Naive thymus-derived CD4-positive, alpha-beta T cell (primary cell): Measurements from ENCODE around the gene MBL2. TPM values are rescaled to one million over a fixed set of nuclear protein-coding genes. Genes with fewer than 3 reads are reported as not detected.
A peak's percentile ranks its signal among the peaks of the same experiment; 100 is the strongest.

Experiments used
- ATAC-seq: fragments of 150-1000 bp; cut with Tn5 transposase; 2 replicates; pipeline ENCODE4 v1.10.0; 2021; ENCODE audit warnings: mild to moderate bottlenecking, moderate library complexity
- CTCF ChIA-PET: fragments of 350-600 bp; sonication (Branson Sonifier 250); formaldehyde crosslinking; loops from one replicate; lab custom pipeline; 2021; ENCODE audit warnings: antibody characterized with exemption; lab: Charles Lee
- POLR2A ChIA-PET: fragments of 350-600 bp; sonication (Branson Sonifier 250); formaldehyde crosslinking; loops from one replicate; lab custom pipeline; 2021; ENCODE audit warnings: antibody characterized with exemption, inconsistent platforms; lab: Charles Lee
- DNase-seq, 9 donors: peaks; one replicate each; pipeline versions ENCODE4 v3.0.0 to v3.0.0-alpha.2; 2020 to 2022; ENCODE audit warnings: mixed read lengths in 1 of 9
- H3K27ac ChIP-seq: one replicate; pipeline ENCODE4 v1.7.0; 2013; ENCODE audit warnings: mild to moderate bottlenecking, low read depth, low read length, moderate library complexity
- H3K27me3 ChIP-seq, 2 donors: one replicate each; pipeline ENCODE4 v1.7.0; 2013; ENCODE audit warnings: low read length in 2 of 2, mild to moderate bottlenecking in 2 of 2, moderate library complexity in 2 of 2; ENCODE audit not compliant: control insufficient read depth in 2 of 2, insufficient read depth in 2 of 2
- H3K36me3 ChIP-seq, 3 experiments: 1 replicate in 2 of 3; 2 replicates in 1 of 3; pipeline ENCODE4 v1.7.0; 2013; ENCODE audit warnings: low read length in 3 of 3, mild to moderate bottlenecking in 3 of 3, moderate library complexity in 1 of 3; ENCODE audit not compliant: insufficient read depth in 3 of 3, control insufficient read depth in 2 of 3
- H3K4me1 ChIP-seq, 2 donors: one replicate each; pipeline ENCODE4 v1.7.0; 2013; ENCODE audit warnings: low read length in 2 of 2, mild to moderate bottlenecking in 2 of 2, moderate library complexity in 1 of 2; ENCODE audit not compliant: control insufficient read depth in 2 of 2, insufficient read depth in 2 of 2
- H3K4me3 ChIP-seq: 2 replicates; pipeline ENCODE4 v1.7.0; 2013; ENCODE audit warnings: mild to moderate bottlenecking, low read length
- H3K9me3 ChIP-seq, 3 experiments: 1 replicate in 2 of 3; 2 replicates in 1 of 3; pipeline ENCODE4 v1.7.0; 2013; ENCODE audit warnings: low read length in 3 of 3; ENCODE audit not compliant: control insufficient read depth in 2 of 3
- H3K27ac Mint-ChIP-seq, 9 donors: one replicate each; pipeline ENCODE4 v1.8.0; 2020 to 2022; ENCODE audit warnings: mixed read lengths in 9 of 9, mild to moderate bottlenecking in 8 of 9, moderate library complexity in 5 of 9, inconsistent platforms in 2 of 9
- H3K27me3 Mint-ChIP-seq, 5 donors: one replicate each; pipeline ENCODE4 v1.8.0; 2021 to 2022; ENCODE audit warnings: mixed read lengths in 5 of 5, mild to moderate bottlenecking in 1 of 5
- H3K36me3 Mint-ChIP-seq, 5 donors: one replicate each; pipeline ENCODE4 v1.8.0; 2020 to 2022; ENCODE audit warnings: mixed read lengths in 5 of 5, mild to moderate bottlenecking in 3 of 5, inconsistent platforms in 1 of 5
- H3K4me1 Mint-ChIP-seq, 7 donors: one replicate each; pipeline ENCODE4 v1.8.0; 2020 to 2022; ENCODE audit warnings: mixed read lengths in 7 of 7, mild to moderate bottlenecking in 3 of 7, inconsistent platforms in 1 of 7
- H3K4me3 Mint-ChIP-seq, 10 donors: one replicate each; pipeline ENCODE4 v1.8.0; 2020 to 2022; ENCODE audit warnings: mild to moderate bottlenecking in 10 of 10, mixed read lengths in 10 of 10, moderate library complexity in 6 of 10, inconsistent platforms in 2 of 10
- H3K9me3 Mint-ChIP-seq, 11 donors: one replicate each; pipeline ENCODE4 v1.8.0; 2020 to 2022; ENCODE audit warnings: mixed read lengths in 11 of 11, mild to moderate bottlenecking in 4 of 11, inconsistent platforms in 1 of 11, moderate library complexity in 1 of 11
- intact Hi-C, 2 donors: fragments of 100-400 bp; cut with micrococcal nuclease; formaldehyde crosslinking; loops; one replicate each; pipeline ENCODE4 v1.15.1; 2023
- polyA plus RNA-seq, 2 donors: library from polyadenylated mRNA; unstranded; fragments of 300-500 nt; fragmentation: Illumina TruSeq; gene quantifications; one replicate each; pipeline ENCODE4 v1.2.3, GENCODE V29; 2021
- total RNA-seq, 6 experiments: library from RNA in 5 of 6; stranded (reverse) in 5 of 6; gene quantifications; 1 replicate in 5 of 6; 2 replicates in 1 of 6; pipeline ENCODE4 v1.2.3 and lab custom pipeline; 2021 to 2026

The MBL2 gene
- total and polyA plus RNA-seq, 7 experiments from 2014 or later = not detected

GRCh38 chr10:52780391-52781155, 8.0 kb upstream of the MBL2 start:
- Histone ChIP-seq H3K4me1 (no peaks in the 10 kb centered on the region), H3K36me3 (no peaks in the 10 kb centered on the region), H3K9me3 (no peaks in the 10 kb centered on the region), H3K27ac (no peak overlapping the region), H3K27me3 (no peaks in the 10 kb centered on the region), H3K4me3 (no peak overlapping the region)
- ATAC-seq (no peak), DNase-seq (no peak)
- H3K27me3 Mint-ChIP-seq = peaks cover 0 to 4% (median 0%) of the 10 kb centered on the region in 5 donors
- no peaks in the 10 kb centered on the region for H3K4me1 Mint-ChIP-seq
- CTCF ChIA-PET = interaction anchor here (0.6 kb wide), 1 partner anchor 135 kb away, joined by 3 read pairs; no protein-coding TSS in a partner anchor
- intact Hi-C loops = loop anchor here in 1 of 2 donors (1.0 kb wide), 2 partner anchors 39 to 136 kb away; no protein-coding TSS in a partner anchor
- POLR2A ChIA-PET = no interaction called here
- peaks cover 0 to 17% (median 0%) of the 10 kb centered on the region in 11 donors for H3K9me3 Mint-ChIP-seq
- H3K27ac Mint-ChIP-seq = no peak overlapping the region
- H3K36me3 Mint-ChIP-seq = no peaks in the 10 kb centered on the region
- H3K4me3 Mint-ChIP-seq = no peak overlapping the region

GRCh38 chr10:52779541-52780390, 7.2 kb upstream of the MBL2 start:
- H3K4me1 ChIP-seq = no peaks in the 10 kb centered on the region
- no peak overlapping the region for H3K27ac ChIP-seq
- no peaks in the 10 kb centered on the region for H3K27me3 ChIP-seq
- H3K4me3 ChIP-seq = no peak overlapping the region
- ChIA-PET POLR2A (no interaction called here), CTCF (interaction anchor here (0.6 kb wide), 1 partner anchor 134 kb away, joined by 3 read pairs; no protein-coding TSS in a partner anchor)
- H3K9me3 ChIP-seq = no peaks in the 10 kb centered on the region
- H3K36me3 Mint-ChIP-seq = no peaks in the 10 kb centered on the region
- intact Hi-C loops = loop anchor here in 1 of 2 donors (1.0 kb wide), 2 partner anchors 38 to 135 kb away; no protein-coding TSS in a partner anchor
- no peak overlapping the region for H3K4me3 Mint-ChIP-seq
- peak in 3 of 9 donors; percentile 2 to 49 (median 11) for DNase-seq
- no peaks in the 10 kb centered on the region for H3K4me1 Mint-ChIP-seq
- no peak overlapping the region for H3K27ac Mint-ChIP-seq
- no peaks in the 10 kb centered on the region for H3K36me3 ChIP-seq
- peak; percentile 63 for ATAC-seq
- peaks cover 0 to 17% (median 0%) of the 10 kb centered on the region in 11 donors for H3K9me3 Mint-ChIP-seq
- peaks cover 0 to 4% (median 0%) of the 10 kb centered on the region in 5 donors for H3K27me3 Mint-ChIP-seq

- Histone ChIP-seq H3K27ac (no peak overlapping the region), H3K4me3 (no peak overlapping the region), H3K36me3 (no peaks in the 10 kb centered on the region), H3K27me3 (no peaks in the 10 kb centered on the region), H3K9me3 (no peaks in the 10 kb centered on the region), H3K4me1 (no peaks in the 10 kb centered on the region)
- Mint-ChIP-seq H3K9me3 (peaks cover 0 to 18% (median 0%) of the 10 kb centered on the region in 11 donors), H3K27me3 (peaks cover 0 to 4% (median 0%) of the 10 kb centered on the region in 5 donors), H3K36me3 (no peaks in the 10 kb centered on the region), H3K4me3 (no peak overlapping the region), H3K27ac (no peak overlapping the region), H3K4me1 (no peaks in the 10 kb centered on the region)
- ChIA-PET POLR2A (no interaction called here), CTCF (no interaction called here)
- intact Hi-C loops = no loop called here
- no peak for ATAC-seq
- DNase-seq = no peak
Measured at GRCh38 chr10:52778511-52779392, 6.2 kb upstream of the MBL2 start.

DNA sequence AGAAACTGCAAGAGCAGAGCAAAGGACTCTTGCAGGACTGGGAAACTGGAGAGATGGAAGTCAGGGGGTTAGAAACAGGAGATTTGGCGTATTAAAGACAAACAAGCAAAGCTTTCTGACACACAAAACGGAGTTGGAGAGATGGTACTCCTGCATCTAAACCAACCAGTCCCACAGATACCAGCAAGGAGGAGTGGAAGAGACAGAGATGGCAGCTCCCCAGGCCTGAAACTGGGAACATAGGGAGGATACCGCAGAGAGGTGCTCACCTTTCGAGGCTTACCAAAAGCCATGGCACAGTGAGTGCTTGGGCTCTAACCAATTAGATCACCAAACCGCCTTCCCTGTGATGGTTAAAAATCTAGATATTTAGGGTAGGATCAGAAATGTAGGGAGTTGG, 4.8 kb upstream of the MBL2 start:
- DNase-seq = no peak
- no peak for ATAC-seq
- intact Hi-C loops = no loop called here
- no peak overlapping the region for H3K27ac ChIP-seq
- Mint-ChIP-seq H3K27ac (no peak overlapping the region), H3K9me3 (peaks cover 0 to 10% (median 0%) of the 10 kb centered on the region in 11 donors), H3K4me1 (no peaks in the 10 kb centered on the region), H3K4me3 (no peak overlapping the region), H3K36me3 (no peaks in the 10 kb centered on the region), H3K27me3 (peaks cover 0 to 4% (median 0%) of the 10 kb centered on the region in 5 donors)
- H3K4me3 ChIP-seq = no peak overlapping the region
- H3K9me3 ChIP-seq = no peaks in the 10 kb centered on the region
- no peaks in the 10 kb centered on the region for H3K4me1 ChIP-seq
- no peaks in the 10 kb centered on the region for H3K36me3 ChIP-seq
- ChIA-PET POLR2A (no interaction called here), CTCF (no interaction called here)
- no peaks in the 10 kb centered on the region for H3K27me3 ChIP-seq

DNA sequence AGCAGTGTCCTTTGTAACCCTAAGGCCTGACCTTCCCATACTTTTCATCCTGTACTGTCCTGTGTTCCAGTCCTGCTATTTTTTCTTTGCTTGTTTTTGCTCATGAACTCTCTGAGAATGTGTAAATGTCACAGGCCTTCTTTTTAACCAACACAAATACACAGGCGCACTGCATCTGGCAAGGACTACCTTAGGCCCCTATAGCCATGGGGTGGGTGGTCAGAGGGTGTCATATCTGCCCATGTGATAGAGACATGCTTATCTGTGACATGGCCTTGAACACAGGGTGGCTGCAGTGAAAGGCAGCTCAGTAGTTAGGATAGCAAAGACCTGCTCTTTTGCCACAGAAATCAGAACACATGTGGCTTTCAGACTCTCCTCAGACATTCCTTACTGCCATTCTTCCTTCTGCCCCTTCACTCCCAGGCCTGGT, 3.9 kb upstream of the MBL2 start:
- POLR2A ChIA-PET = no interaction called here
- Mint-ChIP-seq H3K27me3 (peaks cover 0 to 4% (median 0%) of the 10 kb centered on the region in 5 donors), H3K4me1 (no peaks in the 10 kb centered on the region), H3K36me3 (no peaks in the 10 kb centered on the region), H3K4me3 (no peak overlapping the region), H3K9me3 (peaks cover 0 to 10% (median 0%) of the 10 kb centered on the region in 11 donors), H3K27ac (no peak overlapping the region)
- Histone ChIP-seq H3K4me1 (no peaks in the 10 kb centered on the region), H3K27me3 (no peaks in the 10 kb centered on the region), H3K27ac (no peak overlapping the region), H3K4me3 (no peak overlapping the region), H3K9me3 (no peaks in the 10 kb centered on the region), H3K36me3 (no peaks in the 10 kb centered on the region)
- ATAC-seq (no peak), DNase-seq (no peak)
- intact Hi-C loops = no loop called here
- CTCF ChIA-PET = no interaction called here

GRCh38 chr10:52775132-52775647, 2.6 kb upstream of the MBL2 start:
- intact Hi-C loops = no loop called here
- ChIA-PET CTCF (no interaction called here), POLR2A (no interaction called here)
- H3K36me3 Mint-ChIP-seq = no peaks in the 10 kb centered on the region
- no peak overlapping the region for H3K4me3 ChIP-seq
- H3K4me1 Mint-ChIP-seq = no peaks in the 10 kb centered on the region
- H3K4me1 ChIP-seq = no peaks in the 10 kb centered on the region
- no peak overlapping the region for H3K27ac Mint-ChIP-seq
- H3K27me3 Mint-ChIP-seq = no peaks in the 10 kb centered on the region
- ATAC-seq (no peak), DNase-seq (no peak)
- H3K4me3 Mint-ChIP-seq = no peak overlapping the region
- H3K27ac ChIP-seq = no peak overlapping the region
- no peaks in the 10 kb centered on the region for H3K27me3 ChIP-seq
- H3K9me3 ChIP-seq = no peaks in the 10 kb centered on the region
- peaks cover 0 to 10% (median 0%) of the 10 kb centered on the region in 11 donors for H3K9me3 Mint-ChIP-seq
- H3K36me3 ChIP-seq = no peaks in the 10 kb centered on the region
